ENCODE results near the gene WWP2.
"Not testable (repeated sequence)": the region's sequence is repeated elsewhere in the genome, so short reads cannot be mapped to it uniquely, and the experiment has no call there.

The WWP2 gene

DNA sequence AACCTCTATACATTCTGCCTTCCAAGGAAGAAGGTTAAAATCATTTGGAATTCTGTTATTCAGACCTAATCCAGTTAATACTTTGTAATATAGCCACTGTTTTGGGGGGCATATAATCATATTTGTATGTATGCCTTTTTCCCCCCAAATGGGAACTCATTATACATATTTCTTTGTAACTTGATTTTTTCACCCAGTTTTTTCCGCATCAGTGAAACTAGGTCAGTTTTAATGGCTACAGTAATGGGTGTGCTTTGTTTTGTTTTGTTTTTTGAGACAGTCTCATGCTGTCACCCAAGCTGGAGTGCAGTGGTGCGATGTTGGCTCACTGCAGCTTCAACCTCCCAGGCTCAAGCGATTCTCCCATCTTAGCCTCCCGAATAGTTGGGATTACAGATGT is 54.9 kb downstream of the WWP2 start:
- H3K4me3 ChIP-seq, result no peak overlapping the region
- no peak overlapping the region for H3K4me2 ChIP-seq
- no peak overlapping the region for H3K9ac ChIP-seq
- no peak for TF ChIP-seq Cebpa-rat (IDR thresholded peaks at IDR 0.05)
- peaks cover 0 to 47% (median 0%) of the 10 kb centered on the region in 11 experiments; a peak in 6 of 22 replicates for H4K20me1 ChIP-seq
- H3K27me3 ChIP-seq, result no peaks in the 10 kb centered on the region
- peaks cover 37 to 92% (median 57%) of the 10 kb centered on the region in 11 experiments for H3K36me3 ChIP-seq
- peaks cover 0 to 2% (median 0%) of the 10 kb centered on the region in 10 experiments; a peak in 5 of 20 replicates for H3K4me1 ChIP-seq
- peaks cover 0 to 20% (median 10%) of the 10 kb centered on the region in 11 experiments; a peak in 20 of 22 replicates for H3K9me3 ChIP-seq (replicated peaks in 1 of 11)
- no peak overlapping the region for H3K27ac ChIP-seq

GRCh38 chr16:69818891-69819545 is 56.9 kb downstream of the WWP2 start:
- H3K9me3 ChIP-seq (replicated peaks in 1 of 11), result peaks cover 0 to 14% (median 10%) of the 10 kb centered on the region in 11 experiments; a peak in 20 of 22 replicates
- H3K4me3 ChIP-seq, result no peak overlapping the region
- H4K20me1 ChIP-seq, result peaks cover 0 to 47% (median 0%) of the 10 kb centered on the region in 11 experiments; a peak in 6 of 22 replicates
- no peaks in the 10 kb centered on the region for H3K27me3 ChIP-seq
- H3K27ac ChIP-seq, result no peak overlapping the region
- no peak overlapping the region for H3K4me2 ChIP-seq
- H3K4me1 ChIP-seq, result peaks cover 16 to 22% (median 20%) of the 10 kb centered on the region in 10 experiments
- H3K9ac ChIP-seq, result no peak overlapping the region
- TF ChIP-seq Cebpa-rat (IDR thresholded peaks at IDR 0.05), result no peak
- peaks cover 25 to 86% (median 42%) of the 10 kb centered on the region in 11 experiments for H3K36me3 ChIP-seq

DNA sequence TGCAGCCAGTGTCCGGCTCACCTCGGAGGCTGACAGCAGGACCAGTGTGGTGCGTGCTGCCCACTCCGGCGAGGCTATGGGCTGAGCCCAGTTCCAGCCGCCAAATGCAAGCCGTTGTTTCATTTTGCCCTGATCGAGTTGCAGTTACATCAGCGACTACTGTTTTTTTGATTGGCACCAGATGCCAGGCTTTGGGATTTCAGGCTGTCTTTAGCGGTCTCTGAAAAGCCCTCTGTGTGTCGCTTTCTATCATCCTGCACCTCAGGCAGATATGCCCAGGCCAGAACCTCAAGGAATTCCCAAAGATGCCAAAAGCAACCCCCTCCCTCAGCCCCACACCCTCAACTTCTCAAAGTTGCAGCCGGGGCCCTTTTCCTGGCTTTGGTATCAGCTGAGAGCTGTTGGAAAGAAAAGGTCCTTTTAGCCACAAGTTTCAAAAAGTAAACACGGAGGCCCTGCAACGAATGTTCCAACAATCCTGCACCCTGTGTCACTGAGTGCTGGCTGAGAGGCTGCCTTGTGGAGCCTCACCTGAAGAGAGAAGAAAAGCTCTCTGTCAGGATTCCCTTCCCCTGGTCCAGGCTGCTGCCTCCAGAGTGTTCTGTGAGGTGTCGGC is 58.9 kb downstream of the WWP2 start:
- Histone ChIP-seq H3K9me3 (replicated peaks in 1 of 11) (peaks cover 0 to 14% (median 10%) of the 10 kb centered on the region in 11 experiments; a peak in 20 of 22 replicates), H3K36me3 (peaks cover 23 to 70% (median 29%) of the 10 kb centered on the region in 11 experiments; a peak in 21 of 22 replicates), H3K4me1 (peaks cover 18 to 36% (median 28%) of the 10 kb centered on the region in 10 experiments), H3K27ac (no peak overlapping the region), H3K4me3 (no peak overlapping the region), H4K20me1 (peaks cover 0 to 47% (median 0%) of the 10 kb centered on the region in 11 experiments; a peak in 5 of 22 replicates), H3K9ac (no peak overlapping the region), H3K4me2 (no peak overlapping the region), H3K27me3 (no peaks in the 10 kb centered on the region)
- TF ChIP-seq Cebpa-rat (IDR thresholded peaks at IDR 0.05), result no peak

DNA sequence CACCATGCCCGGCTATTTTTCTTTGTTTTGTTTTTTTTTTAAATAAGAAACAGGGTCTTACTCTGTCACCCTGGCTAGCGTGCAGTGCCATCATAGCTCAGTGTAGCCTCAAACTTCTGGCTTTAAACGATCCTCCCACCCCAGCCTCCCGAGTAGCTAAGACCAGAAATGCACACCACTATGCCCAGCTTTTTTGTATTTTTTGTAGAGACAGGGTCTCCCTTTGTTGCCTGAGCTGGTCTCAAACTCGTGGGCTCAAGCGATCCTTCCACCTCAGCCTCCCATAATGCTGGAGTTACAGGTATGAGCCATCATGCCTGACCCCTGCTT is 59.7 kb downstream of the WWP2 start:
- no peak overlapping the region for H3K27ac ChIP-seq
- H3K9me3 ChIP-seq (replicated peaks in 1 of 11), result peaks cover 0 to 14% (median 10%) of the 10 kb centered on the region in 11 experiments; a peak in 20 of 22 replicates
- TF ChIP-seq Cebpa-rat (IDR thresholded peaks at IDR 0.05), result no peak
- H3K9ac ChIP-seq, result no peak overlapping the region
- H3K4me3 ChIP-seq, result no peak overlapping the region
- peaks cover 21 to 66% (median 29%) of the 10 kb centered on the region in 11 experiments; a peak in 21 of 22 replicates for H3K36me3 ChIP-seq
- 0 out of 22 replicates have a peak overlapping the region, but pooled peaks of 1 of the 11 experiments have one; percentile 28 for H3K4me2 ChIP-seq
- H3K4me1 ChIP-seq, result peaks cover 18 to 40% (median 28%) of the 10 kb centered on the region in 10 experiments
- H3K27me3 ChIP-seq, result no peaks in the 10 kb centered on the region
- peaks cover 0 to 47% (median 0%) of the 10 kb centered on the region in 11 experiments; a peak in 6 of 22 replicates for H4K20me1 ChIP-seq

GRCh38 chr16:69822174-69822935 is 60.2 kb downstream of the WWP2 start:
- H3K27ac ChIP-seq, result 0 out of 22 replicates have a peak overlapping the region, but pooled peaks of 1 of the 11 experiments have one; percentile 68
- no peak for TF ChIP-seq Cebpa-rat (IDR thresholded peaks at IDR 0.05)
- H3K36me3 ChIP-seq, result peaks cover 16 to 66% (median 28%) of the 10 kb centered on the region in 11 experiments; a peak in 21 of 22 replicates
- H4K20me1 ChIP-seq, result peaks cover 0 to 47% (median 0%) of the 10 kb centered on the region in 11 experiments; a peak in 6 of 22 replicates
- H3K4me3 ChIP-seq, result no peak overlapping the region
- H3K9ac ChIP-seq, result no peak overlapping the region
- peaks cover 0 to 11% (median 6%) of the 10 kb centered on the region in 11 experiments; a peak in 20 of 22 replicates for H3K9me3 ChIP-seq (replicated peaks in 1 of 11)
- no peaks in the 10 kb centered on the region for H3K27me3 ChIP-seq
- peaks cover 18 to 40% (median 28%) of the 10 kb centered on the region in 10 experiments for H3K4me1 ChIP-seq
- peak overlapping the region in 7 of 11 experiments; percentile 28 to 91 (median 76); a peak in 11 of 22 replicates for H3K4me2 ChIP-seq

DNA sequence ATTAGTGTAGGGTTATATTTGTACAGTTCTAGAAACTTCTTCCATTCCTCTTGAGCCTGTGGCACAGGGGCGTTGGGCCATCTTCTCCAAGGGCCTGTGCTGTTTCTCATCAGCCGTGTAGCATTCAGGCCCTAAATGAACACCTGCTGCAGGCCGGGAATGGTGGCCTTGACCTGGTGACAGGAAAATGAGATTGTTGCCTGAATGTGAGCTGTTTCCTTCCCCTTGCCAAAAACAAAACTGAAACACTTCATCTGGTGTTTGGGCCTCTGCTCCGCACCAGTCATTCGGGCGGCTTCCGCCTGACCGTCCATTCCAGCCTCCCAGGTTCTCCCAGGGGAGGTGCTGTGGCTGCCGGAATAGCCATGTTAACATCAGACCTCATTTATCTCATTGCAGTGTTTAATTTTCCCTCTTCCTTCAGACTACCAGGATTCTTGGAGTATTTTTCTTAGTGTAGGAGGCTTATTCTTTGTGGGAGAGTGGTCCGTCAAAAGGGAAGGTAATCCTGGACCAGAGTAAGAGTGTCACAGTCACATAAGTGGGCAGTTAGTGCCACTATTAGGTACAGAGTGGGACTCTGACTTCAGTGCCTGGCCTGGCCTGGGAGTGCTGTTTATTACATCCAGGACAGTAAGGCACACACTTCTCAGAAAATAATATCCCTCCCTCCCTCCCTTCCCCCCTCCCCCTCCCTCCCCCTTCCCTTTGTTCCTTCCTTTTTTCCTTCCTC is 61.9 kb downstream of the WWP2 start:
- Histone ChIP-seq H3K27me3 (no peaks in the 10 kb centered on the region), H3K9me3 (replicated peaks in 1 of 11) (no peaks in the 10 kb centered on the region), H3K27ac (peak overlapping the region; percentile 18 to 68 (median 53); a peak in 20 of 22 replicates), H3K4me2 (peak overlapping the region; percentile 64 to 91 (median 78)), H3K36me3 (peaks cover 5 to 66% (median 26%) of the 10 kb centered on the region in 11 experiments; a peak in 20 of 22 replicates), H3K4me1 (peaks cover 18 to 40% (median 28%) of the 10 kb centered on the region in 10 experiments), H3K4me3 (peak overlapping the region in 6 of 10 experiments; percentile 0 to 32 (median 22); a peak in 7 of 20 replicates), H3K9ac (peak overlapping the region; percentile 26 to 61 (median 48); a peak in 19 of 22 replicates), H4K20me1 (peaks cover 0 to 51% (median 0%) of the 10 kb centered on the region in 11 experiments; a peak in 7 of 22 replicates)
- TF ChIP-seq Cebpa-rat (IDR thresholded peaks at IDR 0.05), result no peak

DNA sequence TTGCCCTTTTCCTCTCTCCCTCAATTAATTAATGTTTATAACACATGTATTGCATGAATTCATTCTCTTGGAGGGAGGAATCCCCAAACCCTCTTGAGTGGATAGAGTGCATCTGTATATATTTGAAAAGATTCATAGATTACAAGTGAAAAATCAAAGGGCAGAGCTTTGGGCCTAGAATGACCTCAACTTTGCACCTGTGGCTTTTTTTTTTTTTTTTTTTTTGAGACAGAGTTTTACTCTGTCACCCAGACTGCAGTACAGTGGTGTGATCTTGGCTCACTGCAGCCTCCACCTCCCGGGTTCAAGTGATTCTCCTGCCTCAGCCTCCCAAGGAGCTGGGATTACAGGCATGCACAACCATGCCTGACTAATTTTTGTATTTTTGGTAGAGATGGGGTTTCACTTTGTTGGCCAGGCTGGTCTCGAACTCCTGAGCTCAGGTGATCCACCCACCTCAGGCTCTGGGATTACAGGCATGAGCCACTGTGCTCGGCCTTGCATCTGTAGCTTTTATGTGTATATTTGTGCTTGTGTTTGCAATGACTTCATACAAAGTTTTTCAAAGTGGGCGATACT is 62.5 kb downstream of the WWP2 start:
- H3K27me3 ChIP-seq; H3K9me3 ChIP-seq (replicated peaks in 1 of 11); H3K9ac ChIP-seq; H3K4me3 ChIP-seq; H3K27ac ChIP-seq: not testable (repeated sequence)
- Histone ChIP-seq H4K20me1 (peaks cover 0 to 45% (median 0%) of the 10 kb centered on the region in 11 experiments; a peak in 6 of 22 replicates), H3K36me3 (peaks cover 5 to 66% (median 21%) of the 10 kb centered on the region in 11 experiments; a peak in 19 of 22 replicates), H3K4me1 (peaks cover 18 to 40% (median 28%) of the 10 kb centered on the region in 10 experiments), H3K4me2 (peak overlapping the region in 4 of 11 experiments; percentile 8 to 84 (median 58); a peak in 4 of 22 replicates)

All from BLaER1 treated with 17β-estradiol and CSF1 and Interleukin-3, amounts not matched to agents 10 nM and 100 nM (cell line).